C1 segment of cervical spinal cord (tissue), 14 donors: Measurements from ENCODE around the gene NDUFAF8.

Source experiments
- DNase-seq, 14 donors: peaks; one replicate each; lab custom pipeline; 2025; lab: John Stamatoyannopoulos, UW

NDUFAF8 gene

GRCh38 chr17:81238815-81239713 is at the start of gene NDUFAF8, which contains the start of gene TEPSIN:
TSS of gene NDUFAF8 (plus strand) at chr17:81239318. CDS start at chr17:81239364, 46 bp downstream.
TSS of gene TEPSIN (minus strand) at chr17:81239055. CDS start at chr17:81239033, 22 bp downstream.
- DNase-seq: peak; percentile 75 to 99 (median 97)

GRCh38 chr17:81189670-81190530 is 49.2 kb upstream of the NDUFAF8 start:
- peak in 3 of 14 donors; percentile 8 to 9 (median 9) for DNase-seq

GRCh38 chr17:81190591-81190990 is 48.5 kb upstream of the NDUFAF8 start:
- DNase-seq: no peak

GRCh38 chr17:81191116-81191515 is 48.0 kb upstream of the NDUFAF8 start:
- DNase-seq: no peak

GRCh38 chr17:81191646-81192045 is 47.5 kb upstream of the NDUFAF8 start:
- DNase-seq: no peak

GRCh38 chr17:81192386-81193050 is 46.6 kb upstream of the NDUFAF8 start:
- no peak for DNase-seq

- DNase-seq: no peak
These were observed 46.1 kb upstream of the NDUFAF8 start for GRCh38 chr17:81193051-81193410.

GRCh38 chr17:81193470-81194224 is 45.5 kb upstream of the NDUFAF8 start:
- DNase-seq: no peak

GRCh38 chr17:81194225-81194760 is 44.8 kb upstream of the NDUFAF8 start:
- no peak for DNase-seq

GRCh38 chr17:81194941-81195901 is 43.9 kb upstream of the NDUFAF8 start:
- DNase-seq: no peak

GRCh38 chr17:81195941-81196495 is 43.1 kb upstream of the NDUFAF8 start:
- DNase-seq: no peak

GRCh38 chr17:81196505-81197408 is 42.4 kb upstream of the NDUFAF8 start:
- no peak for DNase-seq

- DNase-seq: no peak
These were observed 41.7 kb upstream of the NDUFAF8 start for GRCh38 chr17:81197409-81197795.

GRCh38 chr17:81197831-81198490 is 41.2 kb upstream of the NDUFAF8 start:
- no peak for DNase-seq

- no peak for DNase-seq
These were observed 40.2 kb upstream of the NDUFAF8 start for GRCh38 chr17:81198826-81199481.

- no peak for DNase-seq
These were observed 39.7 kb upstream of the NDUFAF8 start for GRCh38 chr17:81199482-81199830.

- DNase-seq: no peak
These were observed 38.9 kb upstream of the NDUFAF8 start for GRCh38 chr17:81200201-81200600.
